ENCODE results near the gene LRP5. TPM values are rescaled to one million over a fixed set of nuclear protein-coding genes. Genes with fewer than 3 reads are reported as not detected.
"Not testable (repeated sequence)": the region's sequence is repeated elsewhere in the genome, so short reads cannot be mapped to it uniquely, and the experiment has no call there.

LRP5 gene
- total RNA-seq, 1 donor from 2014 or later = 38.7 TPM

DNA sequence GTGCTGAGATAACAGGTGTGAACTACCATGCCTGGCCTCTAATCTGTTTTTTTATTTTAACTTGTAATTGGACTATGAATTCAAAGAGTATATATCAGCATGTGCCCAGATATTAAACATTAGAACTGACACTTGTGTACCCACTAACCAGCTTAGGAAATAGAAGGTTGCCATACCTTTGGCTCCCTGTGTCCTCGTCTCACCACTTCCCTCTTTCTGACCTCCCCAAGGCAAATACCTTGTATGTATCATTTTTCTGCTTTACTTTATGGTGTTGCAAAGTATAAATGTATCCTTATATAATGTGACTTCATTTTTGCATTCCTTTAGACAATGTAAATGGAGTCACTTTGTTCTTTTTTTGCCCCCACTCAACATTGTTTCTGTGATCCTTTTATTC lies 157.3 kb downstream of the LRP5 start:
- Mint-ChIP-seq H3K27ac (ENCODE audit: unreplicated experiment) (no peak overlapping the region), H3K27me3 (ENCODE audit: low read depth) (no peaks in the 10 kb centered on the region), H3K4me3 (ENCODE audit: unreplicated experiment) (no peak overlapping the region), H3K9me3 (ENCODE audit: low read depth) (no peaks in the 10 kb centered on the region), H3K36me3 (ENCODE audit: low read depth) (no peaks in the 10 kb centered on the region), H3K4me1 (ENCODE audit: low read depth) (peaks cover 78% of the 10 kb centered on the region)
- no peak for DNase-seq (ENCODE audit: low spot score)
- TF ChIP-seq, protein P1, sequence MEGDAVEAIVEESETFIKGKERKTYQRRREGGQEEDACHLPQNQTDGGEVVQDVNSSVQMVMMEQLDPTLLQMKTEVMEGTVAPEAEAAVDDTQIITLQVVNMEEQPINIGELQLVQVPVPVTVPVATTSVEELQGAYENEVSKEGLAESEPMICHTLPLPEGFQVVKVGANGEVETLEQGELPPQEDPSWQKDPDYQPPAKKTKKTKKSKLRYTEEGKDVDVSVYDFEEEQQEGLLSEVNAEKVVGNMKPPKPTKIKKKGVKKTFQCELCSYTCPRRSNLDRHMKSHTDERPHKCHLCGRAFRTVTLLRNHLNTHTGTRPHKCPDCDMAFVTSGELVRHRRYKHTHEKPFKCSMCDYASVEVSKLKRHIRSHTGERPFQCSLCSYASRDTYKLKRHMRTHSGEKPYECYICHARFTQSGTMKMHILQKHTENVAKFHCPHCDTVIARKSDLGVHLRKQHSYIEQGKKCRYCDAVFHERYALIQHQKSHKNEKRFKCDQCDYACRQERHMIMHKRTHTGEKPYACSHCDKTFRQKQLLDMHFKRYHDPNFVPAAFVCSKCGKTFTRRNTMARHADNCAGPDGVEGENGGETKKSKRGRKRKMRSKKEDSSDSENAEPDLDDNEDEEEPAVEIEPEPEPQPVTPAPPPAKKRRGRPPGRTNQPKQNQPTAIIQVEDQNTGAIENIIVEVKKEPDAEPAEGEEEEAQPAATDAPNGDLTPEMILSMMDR (IDR thresholded peaks at IDR 0.05) = no peak

DNA sequence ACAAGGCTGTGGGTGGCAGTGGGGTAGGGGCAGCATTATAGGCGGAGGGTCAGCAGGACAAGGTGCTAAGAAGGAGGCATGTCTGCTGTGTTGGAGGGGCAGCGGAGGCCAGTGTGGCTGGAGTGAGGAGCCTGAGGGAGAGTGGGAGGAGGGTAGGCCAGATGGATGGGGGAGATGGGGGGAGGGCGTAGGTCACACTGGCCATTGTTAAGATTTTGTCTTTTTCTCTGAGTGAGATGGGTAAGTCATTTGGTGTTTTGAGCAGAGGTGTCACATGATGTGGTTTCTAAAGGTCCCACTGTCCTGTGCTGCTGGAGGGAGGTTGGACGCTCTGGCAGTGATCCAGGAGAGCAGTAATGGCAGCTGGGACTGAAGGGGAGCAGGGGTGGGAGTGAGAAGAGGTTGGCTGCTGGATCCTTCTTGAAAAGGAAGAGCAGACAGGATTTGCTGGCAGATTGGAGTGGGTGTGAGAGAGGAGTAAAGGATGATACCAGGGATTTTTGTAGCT lies 158.0 kb downstream of the LRP5 start:
- peaks cover 76% of the 10 kb centered on the region for H3K4me1 Mint-ChIP-seq (ENCODE audit: low read depth)
- peak overlapping the region; percentile 92 for H3K27ac Mint-ChIP-seq (ENCODE audit: unreplicated experiment)
- H3K27me3 Mint-ChIP-seq (ENCODE audit: low read depth) = no peaks in the 10 kb centered on the region
- TF ChIP-seq, protein P1 (IDR thresholded peaks at IDR 0.05) = no peak
- H3K36me3 Mint-ChIP-seq (ENCODE audit: low read depth) = no peaks in the 10 kb centered on the region
- H3K9me3 Mint-ChIP-seq (ENCODE audit: low read depth) = no peaks in the 10 kb centered on the region
- DNase-seq (ENCODE audit: low spot score) = no peak
- H3K4me3 Mint-ChIP-seq (ENCODE audit: unreplicated experiment) = no peak overlapping the region

DNA sequence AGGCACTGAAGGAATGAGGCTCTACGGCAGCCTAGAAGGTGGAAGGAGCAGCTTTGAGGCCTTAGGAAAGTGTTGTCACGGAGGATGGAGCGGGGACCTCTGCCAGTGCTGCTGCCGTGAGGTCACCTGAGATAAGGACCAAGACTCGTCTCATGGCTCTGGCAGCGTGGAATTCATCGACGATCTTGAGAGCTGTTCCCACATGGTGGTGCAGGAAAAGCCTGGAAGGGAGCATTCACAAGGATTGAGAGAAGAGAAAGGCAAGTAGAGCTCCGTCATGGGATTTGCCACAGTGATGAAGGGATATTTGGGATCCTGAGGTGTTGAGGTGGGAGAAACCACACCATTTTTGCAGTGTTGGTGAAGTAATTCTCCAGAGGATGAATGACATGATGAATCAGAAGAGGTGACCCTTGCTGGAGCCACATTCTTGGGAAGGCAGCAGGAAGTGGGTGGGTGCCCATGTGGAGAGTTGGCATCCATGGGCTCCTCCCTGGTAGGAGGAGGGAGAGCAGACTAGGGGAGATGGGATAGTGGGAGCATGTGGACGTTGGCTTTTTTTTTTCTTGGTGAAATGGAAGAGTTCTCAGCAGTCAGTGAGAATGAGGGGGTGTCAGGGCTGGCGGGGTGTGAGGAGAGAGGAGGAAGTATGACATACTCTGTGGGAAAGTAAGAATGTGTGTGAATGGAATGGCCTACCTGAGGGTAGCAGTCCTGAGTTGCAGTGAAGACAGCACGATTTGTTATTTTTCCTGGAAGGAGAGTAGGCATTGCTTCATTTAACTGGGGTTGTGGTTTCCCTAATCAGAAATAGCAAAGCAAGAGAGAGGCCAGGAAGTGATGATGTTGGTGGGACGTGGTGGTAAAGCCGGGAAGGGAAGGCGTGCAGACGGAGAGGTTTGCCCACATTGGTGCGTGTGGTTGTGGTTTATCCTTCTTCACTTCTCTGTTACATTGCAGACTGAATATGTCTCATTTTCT lies 159.3 kb downstream of the LRP5 start:
- DNase-seq (ENCODE audit: low spot score) = no peak
- TF ChIP-seq, protein P1 (IDR thresholded peaks at IDR 0.05) = no peak
- no peaks in the 10 kb centered on the region for H3K9me3 Mint-ChIP-seq (ENCODE audit: low read depth)
- H3K27me3 Mint-ChIP-seq (ENCODE audit: low read depth) = no peaks in the 10 kb centered on the region
- no peak overlapping the region for H3K4me3 Mint-ChIP-seq (ENCODE audit: unreplicated experiment)
- peak overlapping the region; percentile 92 for H3K27ac Mint-ChIP-seq (ENCODE audit: unreplicated experiment)
- peaks cover 67% of the 10 kb centered on the region for H3K4me1 Mint-ChIP-seq (ENCODE audit: low read depth)
- no peaks in the 10 kb centered on the region for H3K36me3 Mint-ChIP-seq (ENCODE audit: low read depth)

DNA sequence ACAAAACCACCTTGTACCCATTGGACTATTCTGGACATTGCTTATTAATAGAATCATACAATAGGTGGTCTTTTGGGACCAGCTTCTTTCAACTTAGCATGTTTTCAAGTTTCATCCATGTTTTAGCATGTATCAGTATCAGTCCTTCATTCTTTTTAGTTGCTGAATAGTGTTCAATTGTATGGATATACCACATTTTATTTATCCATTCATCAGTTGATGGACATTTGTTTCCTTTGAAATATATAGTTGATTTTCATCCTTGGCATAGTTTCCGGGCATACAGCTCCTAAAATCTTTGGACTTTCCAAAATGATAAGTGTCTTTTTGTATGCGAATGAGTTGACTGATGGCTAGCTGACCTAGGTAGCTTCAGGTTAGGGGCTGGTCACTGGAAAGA lies 160.4 kb downstream of the LRP5 start:
- no peaks in the 10 kb centered on the region for H3K27me3 Mint-ChIP-seq (ENCODE audit: low read depth)
- DNase-seq (ENCODE audit: low spot score) = no peak
- peak overlapping the region; percentile 92 for H3K27ac Mint-ChIP-seq (ENCODE audit: unreplicated experiment)
- TF ChIP-seq, protein P1 (IDR thresholded peaks at IDR 0.05) = no peak
- no peaks in the 10 kb centered on the region for H3K36me3 Mint-ChIP-seq (ENCODE audit: low read depth)
- H3K9me3 Mint-ChIP-seq (ENCODE audit: low read depth) = no peaks in the 10 kb centered on the region
- peaks cover 64% of the 10 kb centered on the region for H3K4me1 Mint-ChIP-seq (ENCODE audit: low read depth)
- no peak overlapping the region for H3K4me3 Mint-ChIP-seq (ENCODE audit: unreplicated experiment)

DNA sequence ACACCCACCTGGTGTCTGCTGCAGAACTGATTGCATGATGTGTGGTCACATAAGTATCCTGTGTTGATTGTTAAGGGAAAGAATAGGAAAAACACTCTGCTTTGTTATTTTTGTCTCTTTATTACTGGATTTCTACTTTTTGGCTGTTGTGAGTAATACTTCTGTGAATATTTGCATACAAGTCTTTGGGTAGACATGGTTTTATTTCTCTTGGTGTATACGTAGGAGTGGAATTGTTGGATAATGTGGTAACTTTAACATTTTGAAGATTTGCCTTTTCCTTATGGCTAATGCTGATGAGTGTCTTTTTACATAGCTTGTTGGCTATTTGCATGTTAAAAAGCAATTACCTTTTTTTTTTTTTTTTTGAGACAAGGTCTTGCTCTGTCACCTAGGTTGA lies 161.3 kb downstream of the LRP5 start:
- TF ChIP-seq, protein P1 (IDR thresholded peaks at IDR 0.05) = no peak
- Mint-ChIP-seq H3K4me3 (ENCODE audit: unreplicated experiment) (no peak overlapping the region), H3K36me3 (ENCODE audit: low read depth) (no peaks in the 10 kb centered on the region), H3K27me3 (ENCODE audit: low read depth) (no peaks in the 10 kb centered on the region), H3K9me3 (ENCODE audit: low read depth) (no peaks in the 10 kb centered on the region), H3K27ac (ENCODE audit: unreplicated experiment) (peak overlapping the region; percentile 74), H3K4me1 (ENCODE audit: low read depth) (peaks cover 56% of the 10 kb centered on the region)
- no peak for DNase-seq (ENCODE audit: low spot score)

DNA sequence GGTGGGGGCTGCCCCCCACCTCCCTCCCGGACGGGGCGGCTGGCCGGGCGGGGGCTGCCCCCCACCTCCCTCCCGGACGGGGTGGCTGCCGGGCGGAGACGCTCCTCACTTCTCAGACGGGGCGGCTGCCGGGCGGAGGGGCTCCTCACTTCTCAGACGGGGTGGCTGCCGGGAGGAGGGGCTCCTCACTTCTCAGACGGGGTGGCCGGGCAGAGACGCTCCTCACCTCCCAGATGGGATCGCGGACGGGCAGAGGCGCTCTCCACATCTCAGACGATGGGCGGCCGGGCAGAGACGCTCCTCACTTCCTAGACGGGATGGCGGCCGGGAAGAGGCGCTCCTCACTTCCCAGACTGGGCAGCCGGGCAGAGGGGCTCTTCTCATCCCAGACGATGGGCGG lies 163.2 kb downstream of the LRP5 start:
- not testable (repeated sequence) for H3K27ac Mint-ChIP-seq (ENCODE audit: unreplicated experiment); H3K4me3 Mint-ChIP-seq (ENCODE audit: unreplicated experiment); H3K27me3 Mint-ChIP-seq (ENCODE audit: low read depth); DNase-seq (ENCODE audit: low spot score); H3K36me3 Mint-ChIP-seq (ENCODE audit: low read depth); H3K9me3 Mint-ChIP-seq (ENCODE audit: low read depth)
- peaks cover 44% of the 10 kb centered on the region for H3K4me1 Mint-ChIP-seq (ENCODE audit: low read depth)

Data from chondrocyte (in vitro differentiated cells).